Measurements from ENCODE around the gene ZNF576.
"Not testable (repeated sequence)": the region's sequence is repeated elsewhere in the genome, so short reads cannot be mapped to it uniquely, and the experiment has no call there.

The ZNF576 gene

DNA sequence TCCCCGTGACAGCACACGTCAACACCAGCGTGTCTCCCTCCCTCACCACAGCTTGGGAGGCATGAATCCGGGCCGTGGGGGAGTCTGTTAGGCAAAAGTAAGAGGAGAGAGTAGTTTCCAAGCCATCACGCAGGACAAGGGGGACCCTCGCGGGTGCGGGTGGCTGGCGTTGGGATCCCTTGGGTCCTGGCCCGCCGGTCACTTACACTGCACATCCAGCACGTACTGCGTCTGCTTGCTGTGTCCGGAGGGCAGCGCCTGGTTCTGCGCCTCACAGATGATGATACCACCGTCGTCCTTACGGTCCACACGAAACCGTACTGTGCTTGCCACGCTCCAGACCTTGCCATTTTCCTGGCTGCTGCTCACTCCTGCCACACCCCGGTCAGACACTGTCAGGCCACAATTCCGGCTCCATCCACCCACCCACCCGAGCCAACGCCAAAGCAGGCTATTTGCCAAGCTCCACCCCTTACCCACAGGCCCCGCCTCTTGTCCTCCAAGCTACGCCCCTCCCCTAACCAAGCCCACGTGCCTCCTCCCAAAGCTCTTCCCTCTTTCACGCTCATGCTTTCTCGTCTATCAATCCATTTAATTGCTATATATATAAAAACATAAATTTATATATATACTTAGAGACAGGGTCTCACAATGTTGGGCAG is 29.7 kb downstream of the ZNF576 start:
- DNase-seq (ENCODE audit: low read depth): no peak

DNA sequence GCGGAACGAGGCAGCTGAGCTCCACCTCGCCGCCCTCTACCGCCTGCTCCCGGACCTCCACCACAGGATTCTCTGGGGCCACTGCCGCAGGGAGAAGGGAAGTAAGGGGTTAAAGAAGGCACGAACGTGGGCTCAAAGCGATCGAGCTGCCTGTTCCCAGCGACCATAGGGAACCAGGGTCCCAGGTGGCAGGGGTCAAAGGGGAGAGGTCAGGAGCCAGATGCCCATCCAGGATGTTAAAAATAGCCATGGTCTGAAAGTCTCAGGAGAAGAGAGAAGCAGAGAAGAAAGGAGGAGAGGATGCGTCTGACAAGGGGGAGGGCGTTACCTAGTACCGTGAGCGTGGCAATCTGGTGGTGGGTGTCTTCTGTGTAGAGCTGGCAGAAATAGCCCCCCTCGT is 30.4 kb downstream of the ZNF576 start:
- no peak for DNase-seq (ENCODE audit: low read depth)

DNA sequence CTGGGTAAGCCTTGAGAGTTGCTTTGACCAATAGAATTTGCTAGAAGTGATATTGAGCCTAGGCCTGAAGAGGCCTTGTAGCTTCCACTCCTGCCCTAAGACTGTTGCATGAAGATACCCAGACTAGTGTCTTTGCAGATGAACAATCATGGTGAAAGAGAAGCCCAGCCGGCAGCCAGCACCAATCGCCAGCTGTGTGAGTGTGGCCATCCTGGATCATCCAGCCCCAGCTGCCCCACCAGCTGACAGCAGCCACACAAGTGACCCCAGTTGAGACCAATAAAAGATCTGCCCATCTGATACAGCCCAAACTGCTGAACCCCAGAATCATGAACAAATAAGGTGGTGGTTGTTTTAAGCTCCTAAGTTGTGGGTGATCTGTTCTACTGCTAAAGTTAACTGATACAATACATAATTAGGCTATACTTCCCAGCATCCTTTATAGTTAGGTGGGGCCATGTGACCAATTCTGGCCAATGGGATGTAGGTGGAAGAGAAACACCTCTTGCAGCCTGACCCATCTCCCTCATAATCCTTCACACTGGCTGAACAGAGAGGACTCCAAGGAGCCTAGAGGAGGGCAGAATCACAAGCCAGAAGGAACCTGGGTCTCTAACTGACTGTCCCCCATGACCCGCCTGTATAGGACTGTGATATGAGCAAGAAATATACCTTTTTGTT is 32.4 kb downstream of the ZNF576 start:
- no peak for DNase-seq (ENCODE audit: low read depth)

DNA sequence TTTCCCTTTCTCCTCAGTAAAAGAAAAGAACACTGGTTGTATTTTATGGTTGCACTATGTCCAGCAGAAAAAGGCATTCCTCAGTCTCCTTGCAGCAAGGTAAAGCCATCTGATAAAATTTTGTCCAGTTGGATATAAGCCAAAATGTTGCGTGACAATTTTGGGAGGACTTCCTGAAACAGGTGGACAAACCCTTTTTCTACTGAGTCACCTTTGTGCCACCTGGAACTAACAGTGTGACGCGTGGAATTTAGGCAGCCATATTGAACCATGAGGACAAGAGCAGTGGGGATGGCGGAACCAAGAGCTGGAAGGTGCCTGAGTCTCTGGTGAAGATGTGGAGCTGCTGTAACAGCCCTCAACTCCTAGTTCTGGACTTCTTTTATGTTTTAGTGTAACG is 35.1 kb downstream of the ZNF576 start:
- no peak for DNase-seq (ENCODE audit: low read depth)

DNA sequence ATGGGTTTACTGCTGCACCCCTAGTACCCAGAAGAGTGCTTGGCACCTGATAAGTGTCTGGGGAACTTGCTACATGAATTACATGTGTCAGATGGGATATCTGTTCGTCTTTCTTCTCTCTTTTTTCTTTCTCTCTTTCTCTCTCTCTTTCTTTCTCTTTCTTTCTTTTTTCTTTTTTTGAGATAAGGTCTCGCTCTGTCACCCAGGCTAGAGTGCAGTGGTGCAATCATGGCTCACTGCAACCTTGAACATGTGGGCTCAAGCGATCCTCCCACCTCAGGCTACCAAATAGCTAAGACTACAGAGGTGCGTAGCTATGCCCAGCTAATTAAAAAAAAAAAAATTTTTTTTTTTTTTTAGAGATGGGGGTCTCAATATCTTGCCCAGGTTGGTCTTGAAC is 37.1 kb downstream of the ZNF576 start:
- DNase-seq (ENCODE audit: low read depth): no peak

DNA sequence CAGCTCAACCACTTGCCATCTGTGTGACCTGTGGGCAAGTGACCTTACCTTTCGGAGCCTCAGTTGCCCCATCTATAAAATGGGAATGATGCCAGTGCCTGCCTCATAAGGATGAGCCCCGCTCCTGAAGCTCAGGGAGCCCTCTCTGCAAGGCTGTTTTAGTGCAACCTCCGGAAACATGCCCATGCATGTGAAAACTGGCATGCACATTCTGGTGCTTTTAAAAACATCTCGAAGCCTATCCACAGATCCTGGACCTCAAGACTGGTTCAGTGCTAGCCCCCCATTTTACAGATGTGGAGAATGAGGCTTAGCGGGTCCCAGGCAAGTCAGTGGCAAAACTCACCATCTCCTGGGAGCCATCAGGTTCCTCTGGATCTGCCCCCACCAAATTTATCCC is 37.7 kb downstream of the ZNF576 start:
- DNase-seq (ENCODE audit: low read depth): no peak

DNA sequence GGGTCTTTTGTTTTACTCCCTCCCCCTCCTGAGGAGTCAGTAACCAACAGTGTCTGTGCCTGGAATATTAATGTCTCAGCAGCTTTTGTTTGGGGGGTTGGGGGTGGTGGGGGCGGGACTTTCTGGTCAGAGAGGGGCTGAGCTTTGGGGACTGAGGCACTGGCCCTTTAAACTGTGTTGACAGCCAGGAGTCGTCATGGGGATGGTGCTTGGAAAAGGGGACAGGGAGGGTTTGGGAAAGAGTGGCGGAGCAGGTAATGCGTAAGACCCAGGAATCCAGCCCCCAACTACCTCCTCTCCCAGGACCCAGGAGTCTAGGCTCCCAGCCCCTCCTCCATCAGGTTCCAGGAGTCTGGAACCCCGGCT is 38.1 kb downstream of the ZNF576 start:
- no peak for DNase-seq (ENCODE audit: low read depth)

DNA sequence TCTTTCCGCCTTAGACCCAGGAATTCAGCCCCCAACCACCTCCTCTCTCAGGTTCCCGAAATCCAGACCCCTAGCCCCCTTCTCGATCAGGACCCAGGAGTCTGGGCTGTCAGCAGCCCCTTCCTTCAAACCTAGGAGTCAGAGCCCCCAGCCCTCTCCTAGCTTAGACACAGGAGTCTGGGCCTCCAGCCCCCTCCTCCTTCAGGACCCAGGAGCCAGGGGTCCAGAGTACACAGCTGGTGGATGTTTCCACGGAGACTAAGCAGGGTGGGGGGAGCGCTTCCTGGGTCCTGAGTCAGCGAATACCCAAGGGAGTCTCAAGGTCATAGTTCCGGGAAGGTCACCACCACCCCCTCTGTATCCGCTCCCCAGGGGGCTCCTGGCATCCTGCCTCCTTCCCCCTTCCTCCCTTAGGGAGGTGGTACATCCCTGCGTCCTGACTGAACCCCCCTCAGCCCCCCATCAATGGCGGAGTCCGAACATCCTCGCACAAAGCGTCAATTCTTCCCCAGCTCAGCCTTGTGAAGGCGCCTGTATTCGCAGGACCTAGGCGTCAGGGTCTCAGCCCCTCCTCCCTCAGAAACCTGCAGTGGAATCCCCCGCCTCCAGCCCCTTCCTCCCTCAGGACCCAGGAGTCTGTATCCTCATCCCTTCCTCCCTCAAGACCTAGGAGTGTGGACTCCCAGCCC is 38.6 kb downstream of the ZNF576 start:
- no peak for DNase-seq (ENCODE audit: low read depth)

DNA sequence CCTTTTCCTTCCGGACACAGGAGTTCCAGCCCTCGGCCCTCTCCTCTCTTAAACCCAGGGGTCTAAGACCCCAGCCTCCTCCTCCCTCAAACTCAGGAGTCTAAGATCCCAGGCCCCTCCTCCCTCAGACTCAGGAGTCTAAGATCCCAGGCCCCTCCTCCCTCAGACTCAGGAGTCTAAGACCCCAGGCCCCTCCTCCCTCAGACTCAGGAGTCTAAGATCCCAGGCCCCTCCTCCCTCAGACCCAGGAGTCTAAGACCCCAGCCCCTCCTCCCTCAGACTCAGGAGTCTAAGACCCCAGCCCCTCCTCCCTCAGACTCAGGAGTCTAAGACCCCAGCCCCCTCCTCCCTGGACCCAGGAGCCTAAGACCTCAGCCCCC is 39.2 kb downstream of the ZNF576 start:
- not testable (repeated sequence) for DNase-seq (ENCODE audit: low read depth)

DNA sequence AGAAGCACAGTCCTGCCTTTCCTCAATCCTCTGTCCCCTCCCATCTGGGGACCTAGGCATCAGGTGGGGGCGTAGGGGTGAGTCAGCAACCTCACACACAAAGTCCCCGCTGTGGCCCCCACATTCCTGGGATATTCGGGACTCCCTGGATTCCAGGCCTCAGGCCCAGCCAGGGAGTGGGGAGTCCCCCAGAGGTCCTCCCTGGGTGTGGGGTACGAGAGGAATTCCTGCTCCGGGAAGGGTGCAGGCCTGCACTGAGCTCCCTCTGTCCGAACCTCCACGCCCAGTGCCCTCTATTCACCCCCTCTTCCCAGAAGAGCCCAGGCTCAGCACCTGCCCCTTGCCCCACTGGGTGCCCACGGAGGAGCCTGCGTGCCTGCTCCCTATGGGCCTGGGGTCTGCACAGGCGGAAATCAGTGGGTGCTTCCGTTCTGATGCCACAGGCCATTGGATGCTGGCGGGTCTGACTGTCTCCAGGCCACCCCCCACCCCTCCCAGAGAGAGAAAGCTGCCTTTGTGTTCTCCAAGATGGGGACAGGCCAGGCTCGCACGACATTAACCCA is 39.8 kb downstream of the ZNF576 start:
- no peak for DNase-seq (ENCODE audit: low read depth)

DNA sequence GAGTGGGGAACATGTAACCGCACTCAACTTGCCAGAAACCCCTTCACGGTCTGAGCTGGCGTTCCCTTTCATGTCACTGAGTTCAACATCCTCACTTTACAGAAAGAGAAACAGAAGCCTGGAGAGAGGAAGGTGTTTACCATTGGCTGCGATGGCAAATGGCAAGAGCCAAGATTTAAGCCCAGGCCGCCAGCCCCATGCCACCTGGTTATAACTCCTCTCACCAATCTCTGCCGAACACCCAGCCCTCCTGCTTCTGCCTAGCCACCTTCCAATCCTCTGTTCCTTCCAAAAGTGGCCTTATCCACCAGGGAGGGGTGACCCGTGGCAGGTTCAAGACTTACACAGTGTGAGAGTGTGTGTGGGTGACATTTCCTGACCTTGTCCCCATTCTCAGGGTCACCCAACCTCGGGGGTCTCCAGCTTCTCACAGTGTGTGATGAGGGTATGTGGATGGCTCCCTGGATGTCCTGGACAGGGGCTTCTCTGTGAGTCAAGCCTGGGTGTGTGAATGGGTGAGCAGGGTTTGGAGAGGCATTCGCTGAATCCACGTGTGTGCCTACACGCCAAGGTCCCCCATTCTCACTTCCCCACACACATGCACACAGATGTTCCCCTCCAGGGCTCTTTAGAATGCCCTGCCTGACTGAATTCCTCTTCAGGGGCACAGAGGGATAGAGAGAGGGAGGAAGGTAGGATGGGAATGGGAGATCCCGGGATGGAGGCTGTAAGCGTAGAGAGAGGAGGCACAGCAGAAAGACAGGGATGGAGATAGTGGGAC is 42.0 kb downstream of the ZNF576 start:
- DNase-seq (ENCODE audit: low read depth): no peak

DNA sequence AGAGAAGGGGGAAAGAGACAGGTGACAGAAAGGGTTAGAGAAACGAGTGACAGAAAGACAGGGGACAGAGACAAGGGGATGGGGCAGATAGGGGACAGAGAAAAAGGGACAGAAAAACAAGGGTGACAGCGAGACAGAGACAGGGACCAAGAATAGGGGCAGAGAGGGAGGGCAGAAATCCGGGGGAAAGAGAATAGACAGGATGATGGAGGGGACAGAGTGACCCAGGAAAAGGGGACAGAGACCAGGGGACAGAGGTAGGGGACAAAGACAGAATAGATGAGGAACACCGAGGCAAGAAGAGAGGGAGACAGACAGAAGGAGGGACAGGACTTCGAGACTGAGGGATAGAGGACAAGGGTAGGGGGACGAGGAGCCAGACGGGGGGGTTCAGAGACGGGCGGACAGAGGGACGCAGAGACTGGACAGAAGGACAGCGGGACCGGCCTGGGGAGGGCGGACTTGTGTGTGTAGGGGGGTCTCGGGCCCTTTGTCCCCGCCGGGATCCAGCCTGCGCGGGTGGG is 42.7 kb downstream of the ZNF576 start:
- no peak for DNase-seq (ENCODE audit: low read depth)

DNA sequence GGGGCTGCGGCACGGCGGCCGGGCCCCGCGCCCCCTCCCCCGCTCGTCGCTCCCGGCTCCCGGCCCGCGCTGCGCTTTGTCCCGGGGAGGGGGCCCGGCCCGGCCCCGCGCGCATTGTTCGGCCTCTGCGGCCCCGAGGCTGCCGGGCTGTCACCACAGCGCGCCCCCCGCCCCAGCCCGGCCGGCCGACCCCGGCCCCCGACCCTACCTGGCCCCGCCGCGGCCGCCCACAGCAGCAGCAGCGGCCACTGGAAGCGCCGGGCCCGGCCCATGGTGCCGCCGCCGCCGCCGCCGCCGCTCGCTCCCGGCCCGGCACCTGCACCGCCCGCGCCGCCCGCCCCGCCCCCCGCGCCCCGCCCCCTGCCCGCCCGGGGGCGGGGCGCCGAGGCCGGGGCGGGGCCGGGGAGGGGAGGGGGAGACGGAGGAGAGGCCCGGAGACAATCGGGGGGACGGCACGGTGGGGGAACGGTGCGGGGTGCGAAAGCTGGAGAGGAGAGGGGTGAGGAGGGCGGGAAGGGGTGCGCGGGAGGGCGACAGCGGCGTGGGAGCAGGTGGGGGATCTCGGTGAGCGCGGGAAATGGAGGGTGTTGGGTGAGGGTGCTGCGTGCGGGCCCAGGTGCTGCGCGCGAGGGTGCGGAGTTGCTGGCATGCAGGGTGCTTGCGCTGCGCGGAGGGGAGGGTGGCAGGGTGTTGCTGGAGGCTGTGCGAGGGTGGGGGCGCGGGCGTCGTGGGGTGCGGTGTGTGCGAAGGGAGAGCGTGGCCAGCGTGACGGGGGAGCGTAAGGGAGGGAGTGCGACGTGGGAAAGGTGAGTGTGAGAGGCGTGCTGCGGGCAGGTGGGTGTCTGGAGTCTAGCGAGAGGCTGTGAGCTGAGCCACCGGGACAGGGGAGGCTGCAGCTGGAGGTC is 43.4 kb downstream of the ZNF576 start, which contains the start of gene CADM4:
CADM4 (minus strand) TSS at position 332 of the 905 bp plus-strand sequence; CDS start at position 272, 60 bp downstream.
- DNase-seq (ENCODE audit: low read depth): peak; percentile 29

DNA sequence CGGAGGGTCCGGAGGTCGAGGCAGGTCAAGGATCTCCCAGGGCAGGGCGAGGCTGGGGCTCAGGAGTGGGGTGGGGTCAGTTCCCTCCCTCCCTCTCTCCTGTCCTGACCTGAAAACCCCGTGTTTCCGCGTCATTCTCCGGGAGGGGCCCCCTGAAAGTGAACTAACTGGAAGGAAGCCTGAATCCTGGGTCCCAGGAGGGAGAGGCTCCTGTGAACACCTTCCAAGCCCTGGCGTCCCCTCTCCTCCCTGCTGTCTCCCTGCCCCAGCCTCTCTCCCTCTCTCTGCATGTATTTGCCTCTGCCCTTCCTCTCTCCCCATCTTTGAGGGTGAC is 44.0 kb downstream of the ZNF576 start:
- DNase-seq (ENCODE audit: low read depth): no peak

DNA sequence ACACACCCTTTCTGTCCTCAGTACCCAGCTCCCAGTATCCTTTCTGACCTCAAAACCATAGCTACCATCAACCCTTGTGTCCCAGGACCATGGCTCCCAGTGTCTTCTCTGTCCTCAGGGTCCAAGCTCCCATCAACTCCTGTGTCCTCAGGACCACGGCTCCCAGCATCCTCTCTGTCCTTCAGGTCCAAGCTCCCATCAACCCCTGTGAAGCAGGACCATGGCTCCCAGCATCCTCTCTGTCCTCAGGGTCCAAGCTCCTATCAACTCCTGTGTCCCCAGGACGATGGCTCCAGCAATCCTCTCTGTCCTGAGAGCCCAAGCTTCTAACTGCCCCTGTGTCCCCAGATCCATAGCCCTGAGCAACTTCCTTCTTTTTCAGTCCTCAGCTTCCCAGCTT is 44.9 kb downstream of the ZNF576 start:
- no peak for DNase-seq (ENCODE audit: low read depth)

DNA sequence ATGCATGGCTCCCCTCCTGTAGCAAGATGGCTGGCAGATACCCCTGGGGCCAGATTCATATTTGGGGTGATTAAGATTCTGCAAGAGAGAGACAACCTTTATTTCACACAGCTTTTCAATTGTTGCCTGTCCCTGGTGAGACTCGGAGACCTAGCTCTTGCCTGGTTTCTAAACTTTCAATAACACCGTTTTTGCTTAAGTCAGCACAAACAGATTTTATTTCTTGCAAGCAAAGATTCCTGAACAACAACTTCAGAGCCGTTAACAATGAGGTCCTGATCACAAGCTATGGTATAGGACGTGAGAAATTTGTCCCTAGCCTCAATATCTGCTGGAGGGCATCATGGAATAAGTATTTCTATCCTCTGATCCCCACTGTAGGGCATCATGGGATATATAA is 46.1 kb downstream of the ZNF576 start:
- no peak for DNase-seq (ENCODE audit: low read depth)

DNA sequence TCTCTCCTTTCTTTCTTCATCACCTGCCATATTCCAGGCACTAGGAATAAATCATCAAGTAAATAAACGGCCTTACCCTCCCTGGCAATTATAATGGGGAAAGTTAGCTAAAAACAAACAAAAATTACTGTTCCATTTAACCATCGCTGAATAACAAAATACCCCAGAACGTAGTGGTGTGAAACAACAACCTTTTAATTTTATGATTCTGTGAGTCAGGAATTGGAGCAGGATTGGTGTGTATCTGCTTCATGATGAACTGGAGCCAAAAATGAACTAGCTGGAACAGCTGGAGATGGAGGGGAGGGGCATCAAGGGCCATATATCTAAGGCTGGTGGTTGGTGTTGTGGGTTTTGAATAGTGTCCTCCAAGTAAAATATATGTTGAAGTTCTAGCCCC is 46.9 kb downstream of the ZNF576 start:
- DNase-seq (ENCODE audit: low read depth): no peak

DNA sequence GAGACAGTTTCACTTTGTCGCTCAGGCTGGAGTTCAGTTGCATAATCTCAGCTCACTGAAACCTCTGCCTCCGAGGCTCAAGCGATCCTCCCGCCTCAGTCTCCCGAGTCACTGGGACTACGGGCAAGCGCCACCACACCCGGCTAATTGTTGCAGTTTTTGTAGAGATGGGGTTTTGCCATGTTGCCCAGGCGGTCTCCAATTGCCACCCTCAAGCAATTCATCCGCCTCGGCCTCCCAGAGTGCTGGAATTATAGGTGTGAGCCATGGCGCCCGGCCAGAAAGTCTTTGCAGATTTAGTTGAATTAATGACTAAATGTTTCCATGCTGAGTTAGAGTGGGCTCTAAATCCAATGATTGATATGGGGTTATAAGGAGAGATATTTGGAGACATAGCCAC is 47.8 kb downstream of the ZNF576 start:
- DNase-seq (ENCODE audit: low read depth): no peak

DNA sequence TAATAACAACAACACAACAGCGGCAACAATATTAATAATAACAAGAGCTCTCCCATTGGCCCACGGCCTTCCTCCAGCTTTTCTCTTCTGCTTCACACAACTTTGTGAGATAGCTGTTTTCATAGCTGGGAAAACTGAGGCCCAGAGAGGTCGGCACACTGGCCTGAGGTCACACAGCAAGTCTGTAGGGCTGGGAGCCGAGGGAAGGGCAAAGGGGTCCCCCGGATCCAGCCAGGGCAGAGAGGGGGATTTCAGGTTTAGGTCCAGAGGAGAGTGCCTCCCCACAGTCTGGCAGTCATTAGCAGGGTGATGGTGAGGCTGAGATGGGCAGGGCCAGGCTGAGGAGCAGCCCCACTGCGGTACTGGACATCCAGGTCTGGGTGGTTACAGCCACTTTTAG is 52.2 kb downstream of the ZNF576 start:
- DNase-seq (ENCODE audit: low read depth): no peak

DNA sequence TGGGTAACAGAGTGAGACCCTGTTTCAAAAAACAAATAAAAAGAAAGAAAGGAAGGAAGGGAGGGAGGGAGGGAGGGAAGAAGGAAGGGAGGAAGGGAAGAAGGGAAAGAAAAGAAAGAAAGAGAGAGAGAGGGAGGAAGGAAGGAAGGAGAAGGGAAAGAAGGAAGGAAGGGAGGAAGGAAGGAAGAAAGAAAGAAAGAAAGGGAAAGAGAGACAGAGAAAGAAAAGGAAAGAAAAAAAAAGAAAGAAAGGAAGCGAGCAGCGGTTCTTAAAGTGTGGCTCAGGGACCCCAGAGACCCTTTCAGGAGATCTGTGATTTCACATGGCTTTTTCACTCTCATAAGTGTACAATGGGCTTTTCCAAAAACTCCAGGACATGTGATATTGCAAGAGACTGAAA is 53.1 kb downstream of the ZNF576 start:
- no peak for DNase-seq (ENCODE audit: low read depth)

DNA sequence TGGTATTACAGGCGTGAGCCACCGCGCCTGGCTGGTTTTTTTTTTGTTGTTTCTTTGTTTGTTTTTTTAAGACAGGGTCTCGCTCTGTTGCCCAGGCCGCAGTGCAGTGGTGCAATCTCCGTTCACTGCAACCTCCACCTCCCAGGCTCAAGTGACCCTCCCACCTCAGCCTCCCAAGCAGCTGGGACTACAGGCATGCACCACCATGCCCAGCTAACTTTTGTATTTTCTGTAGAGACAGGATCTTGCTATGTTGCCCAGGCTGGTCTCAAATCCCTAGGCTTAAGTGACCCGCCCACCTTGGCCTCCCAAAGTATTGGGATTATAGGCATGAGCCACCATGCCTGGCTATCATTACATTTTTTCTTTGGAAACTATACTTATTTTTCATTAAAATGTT is 53.9 kb downstream of the ZNF576 start:
- DNase-seq (ENCODE audit: low read depth): not testable (repeated sequence)
